ENCODE measurements around the gene PCAT7.

- TF ChIP-seq, protein P1, sequence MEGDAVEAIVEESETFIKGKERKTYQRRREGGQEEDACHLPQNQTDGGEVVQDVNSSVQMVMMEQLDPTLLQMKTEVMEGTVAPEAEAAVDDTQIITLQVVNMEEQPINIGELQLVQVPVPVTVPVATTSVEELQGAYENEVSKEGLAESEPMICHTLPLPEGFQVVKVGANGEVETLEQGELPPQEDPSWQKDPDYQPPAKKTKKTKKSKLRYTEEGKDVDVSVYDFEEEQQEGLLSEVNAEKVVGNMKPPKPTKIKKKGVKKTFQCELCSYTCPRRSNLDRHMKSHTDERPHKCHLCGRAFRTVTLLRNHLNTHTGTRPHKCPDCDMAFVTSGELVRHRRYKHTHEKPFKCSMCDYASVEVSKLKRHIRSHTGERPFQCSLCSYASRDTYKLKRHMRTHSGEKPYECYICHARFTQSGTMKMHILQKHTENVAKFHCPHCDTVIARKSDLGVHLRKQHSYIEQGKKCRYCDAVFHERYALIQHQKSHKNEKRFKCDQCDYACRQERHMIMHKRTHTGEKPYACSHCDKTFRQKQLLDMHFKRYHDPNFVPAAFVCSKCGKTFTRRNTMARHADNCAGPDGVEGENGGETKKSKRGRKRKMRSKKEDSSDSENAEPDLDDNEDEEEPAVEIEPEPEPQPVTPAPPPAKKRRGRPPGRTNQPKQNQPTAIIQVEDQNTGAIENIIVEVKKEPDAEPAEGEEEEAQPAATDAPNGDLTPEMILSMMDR (IDR thresholded peaks at IDR 0.05) = no peak
- TF ChIP-seq POLR2A (IDR thresholded peaks at IDR 0.05) = no peak
These were observed 43.0 kb upstream of the PCAT7 start for GRCh38 chr9:94511955-94512265.

Measured in body of pancreas (tissue), 4 donors.